UCSD-AML1 (cell line): Measurements from ENCODE around the gene RPSA.
"Not testable (repeated sequence)": the region's sequence is repeated elsewhere in the genome, so short reads cannot be mapped to it uniquely, and the experiment has no call there.

Experiments used
- DNase-seq: peaks from one replicate; lab custom pipeline; 2025; ENCODE audit not compliant: unreplicated experiment; lab: John Stamatoyannopoulos, UW

Gene RPSA

DNA sequence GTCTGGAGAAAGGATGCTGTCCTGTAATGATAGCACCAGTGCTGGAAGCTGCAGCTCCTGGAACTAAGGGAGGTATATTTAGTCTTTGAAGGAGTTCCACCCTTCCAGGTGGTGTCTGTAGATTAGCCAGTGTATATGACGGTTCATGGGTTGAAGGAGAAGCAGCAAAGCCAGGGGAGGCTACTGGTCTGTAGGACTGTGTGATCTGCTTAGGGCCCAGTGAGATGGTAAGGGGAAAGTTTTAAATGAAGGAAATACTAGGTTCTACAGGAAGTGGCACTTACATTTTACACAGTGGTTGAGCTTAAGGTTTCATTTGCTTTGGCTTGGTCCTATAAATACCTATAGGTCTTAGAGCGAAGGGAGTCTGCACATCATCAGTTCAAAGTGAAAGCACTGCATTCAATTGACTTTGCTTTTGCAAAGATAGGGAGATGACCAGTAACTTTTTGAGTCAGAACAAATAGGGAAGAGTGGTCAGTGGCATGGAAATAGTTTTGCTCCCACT, 17.7 kb upstream of the RPSA start:
- DNase-seq = no peak

DNA sequence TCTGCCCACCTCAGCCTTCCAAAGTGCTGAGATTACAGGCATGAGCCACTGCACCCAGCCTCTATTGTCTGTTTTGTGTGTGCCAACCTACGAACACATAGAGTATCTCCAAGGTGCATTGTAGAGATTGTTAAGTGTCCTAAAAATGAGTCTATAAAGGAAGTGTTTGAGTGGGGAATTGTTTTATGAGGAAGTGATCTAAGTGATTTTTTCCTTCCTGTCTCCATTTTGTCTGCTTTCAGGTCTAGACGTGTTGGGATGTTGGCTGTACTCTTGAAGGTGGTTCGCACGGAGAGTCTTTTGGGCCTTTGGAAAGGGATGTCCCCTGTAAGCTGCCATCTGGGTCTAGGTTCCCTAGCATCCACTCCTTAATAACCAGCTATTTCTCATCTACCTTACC, 16.3 kb upstream of the RPSA start:
- DNase-seq = no peak

DNA sequence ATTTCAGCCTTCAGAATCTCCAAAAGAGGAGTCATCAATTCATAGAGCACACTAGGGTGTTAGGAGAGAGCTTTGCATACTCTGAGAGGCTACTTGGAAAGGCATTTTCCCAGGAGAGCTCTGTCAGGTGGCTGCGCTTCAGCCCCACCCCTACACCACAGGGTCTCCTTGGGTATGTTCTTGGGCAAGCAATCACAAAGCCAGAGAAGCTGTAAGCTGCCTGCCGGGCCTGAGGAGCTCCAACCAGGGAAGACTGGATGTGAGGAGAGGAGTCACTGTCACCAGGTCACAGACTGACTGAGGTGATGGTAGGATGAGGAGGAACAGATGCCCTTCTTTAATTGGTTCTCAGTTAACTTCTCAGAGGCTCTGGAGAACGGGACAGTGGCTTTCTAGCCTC, 9.8 kb upstream of the RPSA start:
- DNase-seq = no peak

DNA sequence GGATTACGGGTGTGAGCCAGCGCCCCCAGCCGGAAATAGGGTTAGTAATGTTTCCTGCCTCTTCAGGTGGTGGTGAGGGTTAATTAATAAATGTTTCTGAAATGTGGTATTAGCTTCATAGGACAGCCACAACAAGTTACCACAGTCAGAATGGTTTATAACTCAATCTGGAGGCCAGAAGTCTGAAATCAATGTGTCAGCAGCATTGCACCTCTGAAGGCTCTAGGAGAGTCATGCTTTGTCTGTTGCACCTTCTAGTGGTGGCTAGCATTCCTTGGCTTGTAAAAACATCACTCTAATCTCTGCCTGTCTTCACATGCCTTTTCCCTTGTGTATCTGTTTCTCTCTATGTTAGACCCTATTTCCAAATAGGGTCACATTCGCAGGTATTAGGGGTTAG, 7.8 kb upstream of the RPSA start:
- DNase-seq = no peak

DNA sequence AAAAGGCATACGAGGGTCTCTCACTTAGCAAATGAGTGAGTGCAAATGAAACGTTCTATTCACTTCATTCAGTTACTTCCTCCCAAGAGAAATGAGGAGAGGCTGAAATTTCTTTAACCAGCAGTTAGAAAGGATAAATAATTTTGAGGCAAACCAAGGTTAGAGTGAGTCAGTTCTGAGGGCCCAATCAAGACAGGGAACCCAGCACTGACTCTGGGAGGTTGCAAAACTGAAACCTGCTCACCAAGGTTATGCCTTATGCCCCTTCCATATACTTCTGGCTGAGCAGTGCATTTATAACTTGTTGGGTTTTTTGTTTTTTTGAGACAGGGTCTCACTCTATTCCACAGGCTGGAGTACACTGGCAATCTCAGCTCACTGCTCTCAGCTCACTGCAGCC, 4.5 kb upstream of the RPSA start:
- no peak for DNase-seq

DNA sequence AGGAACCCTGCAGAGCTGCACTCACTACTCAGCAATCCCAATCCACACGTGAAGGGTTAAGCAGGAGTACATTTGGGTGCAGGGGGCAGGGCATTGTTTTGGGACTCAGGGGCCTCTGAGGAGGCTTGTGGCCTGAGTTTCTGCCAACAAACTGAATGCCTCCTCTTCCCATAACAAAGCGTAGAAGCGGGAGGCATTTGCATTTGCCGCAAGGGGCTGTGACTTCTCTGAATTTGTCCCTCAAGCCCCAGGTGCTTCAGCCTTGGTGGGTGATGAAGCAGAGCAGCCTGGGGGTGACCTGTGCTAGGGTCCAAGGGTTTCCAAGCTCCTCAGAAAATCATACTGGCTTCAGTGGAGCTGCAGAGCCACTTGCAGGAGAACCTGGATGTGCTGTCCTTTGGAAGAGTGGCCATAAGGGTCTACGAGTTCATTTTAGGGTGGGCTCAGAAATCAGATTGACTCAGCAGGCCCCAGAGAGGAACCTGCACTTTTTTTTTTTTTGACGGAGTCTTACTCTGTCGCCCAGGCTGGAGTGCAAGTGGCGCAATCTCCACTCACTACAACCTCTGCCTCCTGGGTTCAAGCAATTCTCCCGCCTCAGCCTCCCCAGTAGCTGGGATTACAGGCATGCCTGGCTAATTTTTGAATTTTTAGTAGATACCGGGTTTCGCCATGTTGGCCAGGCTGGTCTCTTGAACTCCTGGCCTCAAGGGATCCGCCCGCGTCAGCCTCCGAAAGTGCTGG, 1.4 kb upstream of the RPSA start:
- no peak for DNase-seq

DNA sequence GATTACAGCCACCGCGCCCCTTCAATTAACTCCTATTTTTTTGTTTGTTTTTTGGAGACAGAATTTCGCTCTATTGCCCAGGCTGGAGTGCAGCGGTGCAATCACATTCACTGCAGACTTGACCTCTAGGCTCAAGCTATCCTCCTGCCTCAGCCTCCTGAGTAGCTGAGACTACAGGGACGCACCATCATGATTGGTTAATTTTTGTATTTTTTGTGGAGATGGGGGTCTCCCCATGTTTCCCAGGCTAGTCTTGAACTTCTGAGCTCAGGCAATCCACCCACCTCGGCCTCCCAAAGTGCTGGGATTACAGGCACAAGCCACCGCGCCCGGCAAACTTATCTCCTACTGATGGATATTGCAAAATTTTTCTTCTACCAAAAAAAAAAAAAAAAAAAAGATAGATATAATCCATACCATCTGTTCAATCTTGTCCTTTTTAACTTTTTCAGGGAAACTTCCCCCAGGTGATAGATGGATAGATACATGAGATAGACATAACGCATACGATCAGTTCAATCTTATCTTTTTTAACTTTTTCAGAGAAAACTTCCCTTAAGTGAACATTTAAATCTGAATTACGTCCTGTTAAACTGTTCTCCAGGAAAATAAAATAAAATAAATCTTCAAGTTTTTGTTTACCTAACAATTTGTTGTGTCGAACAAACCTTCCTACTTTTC, 693 bp upstream of the RPSA start:
- DNase-seq = no peak

DNA sequence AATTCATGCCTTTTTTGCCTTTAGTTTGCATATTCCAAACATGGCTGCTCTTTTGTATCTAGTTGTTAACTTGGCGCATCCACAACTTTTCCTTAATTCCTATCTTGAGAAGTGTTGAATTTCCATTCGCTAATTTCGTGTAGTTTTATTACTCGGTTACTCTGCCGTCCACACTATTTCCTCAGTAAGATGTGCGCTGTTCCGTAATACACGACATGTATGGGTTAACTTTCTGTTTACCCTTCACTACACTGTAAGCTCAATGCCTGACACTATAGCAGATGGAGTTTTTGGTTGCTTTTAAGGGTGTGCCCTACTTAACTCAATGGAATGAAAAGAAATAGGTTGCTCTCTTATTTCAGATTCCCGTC, 724 bp downstream of the RPSA start:
- no peak for DNase-seq

DNA sequence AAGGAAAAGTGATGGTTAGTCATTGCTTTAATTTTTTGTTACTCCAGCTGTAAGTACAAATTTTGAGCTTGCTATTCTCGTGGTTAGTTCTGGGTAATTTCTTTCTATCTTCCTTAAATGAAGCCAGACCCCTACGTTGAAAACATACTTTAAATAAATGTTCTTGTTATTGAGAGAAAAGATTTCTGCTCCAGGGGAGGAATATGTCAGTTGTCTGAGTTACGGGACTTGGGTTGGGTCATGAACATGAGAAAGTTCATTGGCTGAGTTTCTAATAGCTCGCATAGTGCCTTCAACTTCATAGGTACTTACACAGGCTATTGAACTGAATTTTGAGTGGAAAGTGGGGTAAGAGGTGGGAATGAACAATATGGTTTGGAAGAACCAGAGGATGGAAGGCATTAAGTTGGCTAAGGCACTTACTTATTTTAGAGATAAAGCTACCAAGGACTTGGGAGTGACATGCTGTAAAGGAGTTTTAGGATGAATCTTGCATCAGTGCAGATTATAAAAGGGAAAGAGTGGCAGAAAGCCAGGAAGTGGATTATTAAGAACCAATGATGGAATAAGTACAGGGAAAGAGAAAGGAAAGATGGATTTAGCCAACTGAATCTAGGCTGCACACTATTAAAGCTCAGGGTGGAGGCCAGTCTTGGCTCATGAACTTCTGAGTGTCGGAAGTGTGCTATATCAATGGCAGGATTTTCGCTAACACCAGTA, 1.4 kb downstream of the RPSA start:
- no peak for DNase-seq

DNA sequence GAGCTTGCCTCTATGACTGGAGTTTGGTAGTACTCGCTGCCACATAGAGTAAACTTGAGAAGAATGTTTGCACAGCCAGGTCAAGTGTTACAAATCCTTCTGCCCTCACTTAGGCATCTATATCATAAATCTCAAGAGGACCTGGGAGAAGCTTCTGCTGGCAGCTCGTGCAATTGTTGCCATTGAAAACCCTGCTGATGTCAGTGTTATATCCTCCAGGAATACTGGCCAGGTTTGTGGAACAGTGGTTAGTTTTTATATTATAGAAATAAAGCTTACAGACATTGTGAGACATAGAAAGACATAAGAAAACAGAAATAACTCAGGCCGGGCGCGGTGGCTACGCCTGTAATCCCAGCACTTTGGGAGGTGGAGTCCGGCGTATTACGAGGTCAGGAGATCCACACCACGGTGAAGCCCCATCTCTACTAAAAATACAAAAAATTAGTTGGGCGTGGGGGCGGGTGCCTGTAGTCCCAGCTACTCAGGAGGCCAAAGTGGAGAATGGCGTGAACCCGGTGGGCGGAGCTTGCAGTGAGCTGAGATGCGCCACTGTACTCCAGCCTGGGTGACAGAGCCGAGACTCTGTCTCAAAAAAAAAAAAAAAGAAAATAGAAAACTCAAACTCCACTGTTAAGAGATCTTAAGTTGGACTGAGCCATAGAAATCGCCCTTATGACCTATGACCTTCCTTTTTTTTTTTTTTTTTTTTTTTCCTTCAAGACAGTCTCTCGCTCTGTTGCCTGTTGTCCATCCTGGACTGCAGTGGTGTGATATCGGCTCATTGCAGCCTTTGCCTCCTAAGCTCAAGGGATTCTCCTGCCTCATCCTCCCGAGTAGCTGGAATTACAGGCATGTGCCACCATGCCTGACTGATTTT, 2.2 kb downstream of the RPSA start:
- no peak for DNase-seq

DNA sequence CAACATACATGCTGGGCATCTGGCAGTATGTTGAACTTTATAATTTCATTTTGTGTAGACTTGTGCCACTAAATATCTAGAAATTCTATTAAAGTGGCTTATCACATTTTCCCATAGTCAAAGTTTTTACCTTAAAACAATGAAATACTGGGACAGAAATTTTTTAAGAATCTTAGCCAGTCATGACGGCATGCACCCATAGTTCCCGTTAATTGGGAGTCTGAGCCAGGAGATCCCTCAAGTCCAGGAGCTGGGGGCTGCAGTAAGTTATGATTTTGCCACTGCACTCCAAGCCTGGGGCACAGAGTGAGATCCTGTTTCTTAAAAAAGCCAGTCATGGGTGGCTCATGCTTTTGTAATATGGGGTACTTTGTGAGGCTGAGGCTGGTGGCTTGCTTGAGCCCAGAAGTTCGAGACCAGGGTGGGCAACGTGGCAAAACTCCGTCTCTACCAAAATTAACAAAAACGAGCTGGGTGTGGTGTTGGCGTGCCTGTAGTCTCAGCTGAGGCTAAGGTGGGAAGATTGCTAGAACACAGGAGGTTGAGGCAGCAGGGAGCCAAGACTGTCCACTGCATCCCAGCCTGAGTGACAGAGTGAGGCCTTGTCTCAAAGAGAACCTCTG, 3.1 kb downstream of the RPSA start:
- no peak for DNase-seq

DNA sequence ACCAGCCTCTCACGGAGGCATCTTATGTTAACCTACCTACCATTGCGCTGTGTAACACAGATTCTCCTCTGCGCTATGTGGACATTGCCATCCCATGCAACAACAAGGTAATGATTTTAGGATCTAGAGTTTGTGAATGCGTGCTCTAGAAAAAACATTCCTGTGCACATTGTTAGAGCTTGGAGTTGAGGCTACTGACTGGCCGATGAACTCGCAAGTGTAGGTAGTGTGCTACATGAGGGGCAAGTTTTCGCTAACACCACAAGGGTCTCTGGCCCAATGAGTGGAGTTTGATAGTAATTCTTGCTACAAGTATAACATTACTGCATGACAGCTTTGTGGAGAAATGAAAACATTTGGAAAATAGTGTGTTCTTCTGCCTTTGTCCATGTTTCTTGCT, 4.4 kb downstream of the RPSA start:
- no peak for DNase-seq

DNA sequence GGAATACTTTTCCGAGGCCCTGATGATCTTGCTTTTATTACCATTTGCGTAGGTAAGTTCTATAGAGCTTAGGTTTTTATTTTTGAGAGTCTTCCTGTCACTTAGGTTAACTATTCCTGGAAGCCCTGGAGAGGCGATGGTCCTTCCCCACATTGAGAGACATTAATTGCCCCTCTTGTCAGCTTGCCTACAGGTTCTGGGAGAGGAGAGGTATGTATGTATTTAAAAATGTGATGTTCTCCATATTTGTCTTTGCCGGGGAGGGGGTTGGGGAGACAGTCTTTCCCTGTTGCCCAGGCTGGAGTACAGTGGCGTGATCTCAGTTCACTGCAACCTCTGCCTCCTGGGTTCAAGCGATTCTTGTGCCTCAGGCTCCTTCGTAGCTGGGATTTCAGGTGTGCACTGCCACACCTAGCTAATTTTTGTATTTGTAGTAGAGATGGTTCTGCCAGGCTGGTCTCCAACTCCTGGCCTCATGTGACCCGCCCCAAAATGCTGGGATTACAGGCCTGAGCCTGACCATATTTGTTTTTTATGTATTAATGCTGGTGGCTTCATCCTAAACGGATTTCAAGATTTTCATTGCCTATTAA, 6.2 kb downstream of the RPSA start:
- no peak for DNase-seq

DNA sequence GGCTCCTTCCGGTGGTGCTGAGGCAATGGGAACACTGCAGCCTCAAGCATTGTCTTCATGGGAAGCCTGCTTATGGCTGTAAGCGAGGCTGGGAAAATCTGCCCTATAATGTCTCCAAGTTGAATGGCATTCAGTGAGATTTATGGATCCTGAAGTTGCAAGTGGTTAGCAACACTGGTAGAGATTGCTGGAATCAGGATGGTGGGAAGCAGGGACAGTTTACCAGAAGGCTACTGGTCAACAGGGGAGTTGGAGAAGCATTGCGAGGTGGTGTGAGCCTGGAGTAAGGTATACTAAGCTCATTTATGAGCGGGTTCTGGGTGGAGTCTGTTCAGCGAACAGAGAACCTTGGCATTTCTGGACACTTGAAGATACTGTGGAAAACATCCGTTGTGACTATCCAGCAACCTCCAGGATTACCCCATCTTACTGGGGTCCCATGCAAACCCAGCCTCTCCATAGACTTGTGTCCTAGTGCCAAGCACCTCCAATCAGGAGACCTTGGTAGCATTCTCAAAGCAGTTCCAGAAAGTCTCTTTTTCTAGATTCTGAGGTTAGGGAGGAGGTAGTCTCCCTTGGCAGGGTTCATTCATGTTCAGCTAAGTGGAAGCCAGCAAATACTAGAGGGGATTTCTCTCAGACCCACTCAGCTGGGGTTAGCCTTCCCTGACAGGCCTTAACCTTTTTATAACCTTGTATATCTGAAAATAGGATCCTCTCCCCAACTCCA, 7.3 kb downstream of the RPSA start:
- no peak for DNase-seq

DNA sequence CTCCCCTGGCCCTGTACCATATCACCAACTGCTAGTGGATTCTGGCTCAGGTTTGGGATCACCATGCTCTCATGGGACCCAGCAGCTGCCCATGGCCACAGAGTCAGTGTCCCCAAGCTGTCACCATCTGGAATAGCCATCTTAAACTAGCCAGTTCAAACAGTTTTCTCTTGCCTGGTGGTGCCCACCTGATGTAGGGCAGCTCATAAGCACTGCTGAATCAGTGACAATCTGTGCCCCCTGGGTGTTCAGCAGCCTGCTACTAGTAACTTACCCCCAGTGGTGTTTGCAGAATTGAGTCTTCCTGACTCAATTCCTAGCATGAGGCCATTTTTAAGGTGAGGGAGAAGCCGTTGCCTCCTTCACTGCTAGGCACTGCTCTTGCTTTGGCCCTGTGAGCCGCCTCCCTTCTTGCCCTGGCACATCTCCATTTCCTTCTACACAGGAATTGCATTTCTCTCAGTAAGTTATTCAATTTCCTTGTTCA, 7.9 kb downstream of the RPSA start:
- DNase-seq = no peak

DNA sequence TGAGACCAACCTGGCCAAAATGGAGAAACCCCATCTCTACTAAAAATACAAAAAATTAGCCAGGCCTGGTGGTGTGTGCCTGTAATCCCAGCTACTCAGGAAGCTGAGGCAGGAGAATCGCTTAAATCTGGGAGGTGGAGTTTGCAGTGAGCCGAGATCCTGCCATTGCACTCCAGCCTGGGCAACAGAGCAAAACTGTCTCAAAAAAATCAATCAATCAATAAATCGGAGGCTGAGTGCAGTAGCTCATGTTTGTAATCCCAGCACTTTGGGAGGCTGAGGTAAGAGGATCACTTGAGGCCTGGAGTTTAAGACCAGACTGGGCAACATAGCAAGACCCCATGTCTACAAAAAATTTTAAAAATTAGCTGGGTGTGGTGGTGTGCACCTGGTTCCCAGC, 8.8 kb downstream of the RPSA start:
- DNase-seq = not testable (repeated sequence)

DNA sequence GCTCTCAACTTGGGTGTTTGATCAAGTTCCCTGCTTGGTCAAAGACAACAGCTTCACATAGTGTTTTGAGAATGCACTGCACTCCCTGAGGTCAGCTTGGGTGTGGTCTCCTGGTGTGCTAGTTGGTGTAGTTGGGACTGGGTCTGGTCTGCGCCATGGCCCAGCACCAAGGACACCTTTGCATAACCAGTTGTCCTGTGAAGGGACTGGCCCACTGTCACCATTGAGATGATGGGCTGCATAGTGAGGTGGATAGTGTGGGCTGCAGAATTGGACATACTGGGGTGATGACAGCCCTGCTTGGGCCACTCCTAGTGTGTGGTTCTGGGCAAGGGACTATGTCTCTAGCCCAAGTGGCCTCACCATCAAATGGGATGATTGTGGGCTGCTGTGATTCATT, 9.5 kb downstream of the RPSA start:
- DNase-seq = no peak

DNA sequence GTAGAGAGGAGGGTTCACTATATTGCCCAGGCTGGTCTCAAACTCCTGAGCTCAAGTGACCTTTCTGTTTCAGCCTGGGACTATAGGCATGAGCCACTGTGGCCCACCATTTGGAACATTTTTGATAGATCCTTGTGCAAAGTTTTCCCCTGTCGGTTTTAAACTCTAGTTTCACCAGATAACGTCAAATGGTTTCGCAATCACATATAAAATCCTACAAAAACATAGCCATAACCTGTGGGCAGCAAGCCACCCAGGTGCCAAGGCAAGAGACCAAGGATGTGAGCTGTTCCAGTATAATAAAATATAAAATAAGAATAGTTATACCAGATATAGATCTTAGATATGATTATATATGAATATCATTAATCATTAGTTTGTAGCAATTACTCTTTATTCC, 10.5 kb downstream of the RPSA start:
- not testable (repeated sequence) for DNase-seq

DNA sequence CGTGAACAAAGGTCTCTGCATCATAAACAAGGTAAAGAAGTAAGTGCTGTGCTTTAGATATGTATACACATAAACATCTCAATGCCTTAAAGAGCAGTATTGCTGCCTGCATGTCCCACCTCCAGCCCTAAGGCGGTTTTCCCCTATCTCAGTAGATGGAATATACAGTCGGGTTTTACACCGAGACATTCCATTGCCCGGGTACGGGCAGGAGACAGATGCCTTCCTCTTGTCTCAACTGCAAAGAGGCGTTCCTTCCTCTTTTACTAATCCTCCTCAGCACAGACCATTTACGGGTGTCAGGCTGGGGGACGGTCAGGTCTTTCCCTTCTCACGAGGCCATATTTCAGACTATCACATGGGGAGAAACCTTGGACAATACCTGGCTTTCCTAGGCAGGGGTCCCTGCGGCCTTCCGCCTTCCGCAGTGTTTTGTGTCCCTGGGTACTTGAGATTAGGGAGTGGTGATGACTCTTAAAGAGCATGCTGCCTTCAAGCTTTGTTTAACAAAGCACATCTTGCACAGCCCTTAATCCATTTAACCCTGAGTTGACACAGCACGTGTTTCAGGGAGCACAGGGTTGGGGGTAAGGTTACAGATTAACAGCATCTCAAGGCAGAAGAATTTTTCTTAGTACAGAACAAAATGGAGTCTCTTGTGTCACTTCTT, 12.2 kb downstream of the RPSA start:
- not testable (repeated sequence) for DNase-seq
